ENCODE results near the gene ADGRF5.
A peak's percentile ranks its signal among the peaks of the same experiment; 100 is the strongest.

The ADGRF5 gene

DNA sequence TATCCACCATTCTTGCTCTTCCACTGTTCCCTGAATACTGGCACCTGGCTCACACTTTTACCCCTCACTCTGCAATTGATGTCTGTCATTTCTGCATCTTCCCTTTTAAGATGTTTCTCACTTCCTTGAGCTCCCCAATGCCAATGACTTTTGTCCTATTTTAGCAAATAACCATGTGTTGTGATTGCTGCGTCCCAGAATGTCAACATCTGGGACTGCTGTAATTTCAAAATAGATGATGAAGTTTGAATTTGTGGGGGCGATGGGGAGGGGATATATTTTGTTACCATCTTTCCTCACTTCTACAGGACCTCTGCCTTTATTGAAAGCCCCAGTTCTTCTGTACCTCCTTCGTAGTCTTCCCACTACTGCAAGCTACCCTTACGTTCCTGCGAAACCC, 40.0 kb upstream of the ADGRF5 start:
- TF ChIP-seq, protein P1, sequence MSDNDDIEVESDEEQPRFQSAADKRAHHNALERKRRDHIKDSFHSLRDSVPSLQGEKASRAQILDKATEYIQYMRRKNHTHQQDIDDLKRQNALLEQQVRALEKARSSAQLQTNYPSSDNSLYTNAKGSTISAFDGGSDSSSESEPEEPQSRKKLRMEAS (IDR thresholded peaks at IDR 0.05; ENCODE audit: low read depth, low read length) = no peak
- TF ChIP-seq, protein P2, sequence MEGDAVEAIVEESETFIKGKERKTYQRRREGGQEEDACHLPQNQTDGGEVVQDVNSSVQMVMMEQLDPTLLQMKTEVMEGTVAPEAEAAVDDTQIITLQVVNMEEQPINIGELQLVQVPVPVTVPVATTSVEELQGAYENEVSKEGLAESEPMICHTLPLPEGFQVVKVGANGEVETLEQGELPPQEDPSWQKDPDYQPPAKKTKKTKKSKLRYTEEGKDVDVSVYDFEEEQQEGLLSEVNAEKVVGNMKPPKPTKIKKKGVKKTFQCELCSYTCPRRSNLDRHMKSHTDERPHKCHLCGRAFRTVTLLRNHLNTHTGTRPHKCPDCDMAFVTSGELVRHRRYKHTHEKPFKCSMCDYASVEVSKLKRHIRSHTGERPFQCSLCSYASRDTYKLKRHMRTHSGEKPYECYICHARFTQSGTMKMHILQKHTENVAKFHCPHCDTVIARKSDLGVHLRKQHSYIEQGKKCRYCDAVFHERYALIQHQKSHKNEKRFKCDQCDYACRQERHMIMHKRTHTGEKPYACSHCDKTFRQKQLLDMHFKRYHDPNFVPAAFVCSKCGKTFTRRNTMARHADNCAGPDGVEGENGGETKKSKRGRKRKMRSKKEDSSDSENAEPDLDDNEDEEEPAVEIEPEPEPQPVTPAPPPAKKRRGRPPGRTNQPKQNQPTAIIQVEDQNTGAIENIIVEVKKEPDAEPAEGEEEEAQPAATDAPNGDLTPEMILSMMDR (IDR thresholded peaks at IDR 0.05; ENCODE audit: low read depth, low read length) = no peak
- TF ChIP-seq MYC (IDR thresholded peaks at IDR 0.05; ENCODE audit: low read depth, low read length) (no peak), POLR2A (IDR thresholded peaks at IDR 0.05; ENCODE audit: extremely low read depth, insufficient read length) (no peak)
- no peak overlapping the region for H3K4me3 ChIP-seq (ENCODE audit: low read depth, low read length)
- DNase-seq (ENCODE audit: low read depth) = no peak

DNA sequence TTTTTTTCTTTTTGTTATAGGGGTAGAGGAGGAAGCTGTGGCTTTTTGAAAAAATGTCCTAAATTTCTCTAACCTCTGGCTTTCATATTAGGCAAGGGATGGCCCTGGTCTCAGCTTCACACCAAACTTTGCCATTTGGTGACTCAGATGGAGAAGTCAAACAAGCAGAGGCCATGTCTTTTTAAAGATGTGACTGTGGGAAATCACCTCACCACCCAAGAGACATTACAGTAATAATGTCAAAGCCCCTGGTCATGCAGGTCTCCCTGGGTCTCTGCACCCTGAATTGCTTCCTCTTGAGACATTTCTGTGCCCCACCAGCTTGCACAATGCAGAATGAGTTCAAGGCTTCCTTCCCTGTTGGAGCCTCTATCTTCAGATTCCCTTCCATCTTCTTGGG, 39.5 kb upstream of the ADGRF5 start:
- H3K4me3 ChIP-seq (ENCODE audit: low read depth, low read length) = no peak overlapping the region
- no peak for TF ChIP-seq MYC (IDR thresholded peaks at IDR 0.05; ENCODE audit: low read depth, low read length)
- TF ChIP-seq POLR2A (IDR thresholded peaks at IDR 0.05; ENCODE audit: extremely low read depth, insufficient read length) = no peak
- TF ChIP-seq, protein P1 (IDR thresholded peaks at IDR 0.05; ENCODE audit: low read depth, low read length) = no peak

DNA sequence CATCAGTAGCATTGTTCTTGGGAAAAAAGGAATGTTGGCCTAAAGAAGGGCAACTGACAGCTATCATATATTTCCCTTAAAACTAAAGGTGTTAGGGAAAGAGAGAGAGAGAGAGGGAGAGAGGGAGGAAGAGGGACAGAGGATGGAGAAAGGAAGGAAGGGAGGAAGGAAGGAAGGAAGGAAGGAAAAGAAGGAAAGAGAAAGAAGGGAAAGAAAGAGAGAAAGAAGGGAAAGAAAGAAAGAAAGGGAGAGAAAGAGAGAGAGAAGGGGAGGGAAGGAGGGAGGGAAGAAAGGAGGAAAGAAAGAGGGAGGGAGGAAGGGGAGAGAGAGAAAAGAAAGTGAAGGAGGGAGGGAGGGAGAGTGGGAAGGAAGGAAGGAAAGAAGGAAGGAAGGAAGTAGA, 37.7 kb upstream of the ADGRF5 start:
- no peak for TF ChIP-seq MYC (IDR thresholded peaks at IDR 0.05; ENCODE audit: low read depth, low read length)
- TF ChIP-seq, protein P1 (IDR thresholded peaks at IDR 0.05; ENCODE audit: low read depth, low read length) = no peak
- TF ChIP-seq, protein P2 (IDR thresholded peaks at IDR 0.05; ENCODE audit: low read depth, low read length) = no peak
- TF ChIP-seq POLR2A (IDR thresholded peaks at IDR 0.05; ENCODE audit: extremely low read depth, insufficient read length) = no peak
- DNase-seq (ENCODE audit: low read depth) = no peak
- no peak overlapping the region for H3K4me3 ChIP-seq (ENCODE audit: low read depth, low read length)

More for the DNA sequence above, 39.5 kb upstream of the ADGRF5 start:
- peak; percentile 2 for DNase-seq (ENCODE audit: low read depth)

DNA sequence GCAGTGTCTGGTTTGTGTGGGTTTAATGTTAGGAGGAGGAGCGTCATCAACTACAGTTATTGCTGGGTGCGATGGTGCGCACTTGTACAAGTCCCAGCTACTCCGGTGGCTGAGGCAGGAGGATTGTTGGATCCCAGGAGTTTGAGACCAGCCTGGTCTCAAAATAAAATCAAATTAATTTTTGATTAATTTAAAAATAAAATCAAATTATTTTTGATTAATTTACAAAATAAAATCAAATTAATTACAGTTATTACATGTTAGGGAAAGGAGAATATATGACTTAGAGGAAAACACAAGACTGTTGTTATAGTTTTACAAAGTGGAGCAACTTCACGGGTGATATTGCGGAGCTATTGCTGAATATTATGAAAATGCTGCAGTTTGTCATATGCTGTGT, 34.7 kb upstream of the ADGRF5 start:
- DNase-seq (ENCODE audit: low read depth) = no peak
- TF ChIP-seq, protein P2 (IDR thresholded peaks at IDR 0.05; ENCODE audit: low read depth, low read length) = no peak
- no peak for TF ChIP-seq POLR2A (IDR thresholded peaks at IDR 0.05; ENCODE audit: extremely low read depth, insufficient read length)
- no peak for TF ChIP-seq MYC (IDR thresholded peaks at IDR 0.05; ENCODE audit: low read depth, low read length)
- TF ChIP-seq, protein P1 (IDR thresholded peaks at IDR 0.05; ENCODE audit: low read depth, low read length) = no peak

DNA sequence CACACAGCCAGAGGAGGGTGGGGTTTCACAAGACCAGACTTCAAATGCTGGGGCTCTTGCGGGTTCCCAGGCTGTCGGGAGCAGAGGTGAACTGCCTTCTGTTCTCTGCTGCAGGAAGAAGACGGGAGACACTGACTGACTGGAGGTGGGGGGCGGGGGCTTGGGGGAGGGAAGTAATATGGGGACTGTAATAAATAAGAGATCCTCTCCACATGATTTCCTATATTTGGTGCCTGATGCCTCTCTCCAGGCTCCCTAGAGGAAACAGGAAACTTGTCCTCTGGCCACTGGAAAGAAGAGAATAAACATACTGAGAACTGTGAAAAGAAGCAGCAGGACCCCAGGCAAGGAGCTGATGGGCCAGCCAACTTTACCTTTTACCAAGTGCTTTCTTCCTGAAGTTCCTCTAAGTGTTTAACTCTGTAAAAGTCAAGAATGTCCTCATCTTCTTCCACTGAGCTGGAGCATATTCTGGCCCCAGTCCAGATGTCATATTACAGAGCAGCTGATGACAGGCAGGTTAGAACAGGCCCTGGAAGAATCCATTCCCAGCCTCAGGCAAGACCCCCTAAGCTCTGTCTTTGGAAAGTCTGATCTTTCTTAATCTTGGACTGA, 33.2 kb upstream of the ADGRF5 start:
- no peak for TF ChIP-seq MYC (IDR thresholded peaks at IDR 0.05; ENCODE audit: low read depth, low read length)
- TF ChIP-seq POLR2A (IDR thresholded peaks at IDR 0.05; ENCODE audit: extremely low read depth, insufficient read length) = no peak
- TF ChIP-seq, protein P1 (IDR thresholded peaks at IDR 0.05; ENCODE audit: low read depth, low read length) = no peak
- TF ChIP-seq, protein P2 (IDR thresholded peaks at IDR 0.05; ENCODE audit: low read depth, low read length) = no peak
- DNase-seq (ENCODE audit: low read depth) = no peak
- H3K4me3 ChIP-seq (ENCODE audit: low read depth, low read length) = no peak overlapping the region

More for the DNA sequence above, 34.7 kb upstream of the ADGRF5 start:
- no peak overlapping the region for H3K4me3 ChIP-seq (ENCODE audit: low read depth, low read length)

DNA sequence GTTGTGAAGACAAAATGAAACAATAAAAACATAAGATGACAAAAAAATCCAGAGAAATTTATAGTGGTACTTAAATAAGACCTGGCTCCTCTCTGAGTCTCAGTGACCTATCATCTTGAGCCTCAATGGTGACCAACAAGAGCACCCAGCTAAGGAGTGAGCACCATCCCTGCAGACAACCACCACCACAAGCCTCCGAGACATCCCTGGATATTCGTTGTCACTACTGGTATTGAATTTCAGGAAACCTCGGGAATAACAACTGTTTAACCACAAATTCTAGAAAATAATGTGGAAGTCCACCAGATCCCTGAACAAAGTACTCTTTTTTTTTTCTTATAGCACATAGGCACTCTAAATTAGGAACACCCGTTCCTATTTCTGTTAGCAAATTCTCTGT, 32.2 kb upstream of the ADGRF5 start:
- TF ChIP-seq, protein P2 (IDR thresholded peaks at IDR 0.05; ENCODE audit: low read depth, low read length) = no peak
- TF ChIP-seq POLR2A (IDR thresholded peaks at IDR 0.05; ENCODE audit: extremely low read depth, insufficient read length) = no peak
- H3K4me3 ChIP-seq (ENCODE audit: low read depth, low read length) = no peak overlapping the region
- DNase-seq (ENCODE audit: low read depth) = no peak
